ENCODE measurements around the gene OR2L8.

OR2L8 gene

GRCh38 chr1:247914941-247915662, 33.6 kb upstream of the OR2L8 start:
- no peak for DNase-seq (ENCODE audit: low spot score)

GRCh38 chr1:247919952-247920351, 28.7 kb upstream of the OR2L8 start, which contains the start of gene OR2T8:
TSS of gene OR2T8 (plus strand) at chr1:247920252. CDS start at chr1:247921018, 766 bp downstream.
- TF ChIP-seq CTCF (IDR thresholded peaks at IDR 0.05; ENCODE audit: extremely low read depth, missing control alignments), result no peak
- DNase-seq (ENCODE audit: low spot score), result no peak

More at GRCh38 chr1:247914941-247915662, 33.6 kb upstream of the OR2L8 start:
- TF ChIP-seq CTCF (IDR thresholded peaks at IDR 0.05; ENCODE audit: extremely low read depth, missing control alignments), result no peak

- no peak for TF ChIP-seq CTCF (IDR thresholded peaks at IDR 0.05; ENCODE audit: extremely low read depth, missing control alignments)
These were observed 24.7 kb upstream of the OR2L8 start for GRCh38 chr1:247923941-247924340.

GRCh38 chr1:247924868-247925267, 23.8 kb upstream of the OR2L8 start, which contains the start of gene OR2AJ1:
TSS of gene OR2AJ1 (plus strand) at chr1:247924889. CDS start at chr1:247933769, 8,880 bp downstream.
- no peak for TF ChIP-seq CTCF (IDR thresholded peaks at IDR 0.05; ENCODE audit: extremely low read depth, missing control alignments)
- DNase-seq (ENCODE audit: low spot score), result no peak

More at GRCh38 chr1:247923941-247924340, 24.7 kb upstream of the OR2L8 start:
- DNase-seq (ENCODE audit: low spot score), result no peak

GRCh38 chr1:247933989-247934388, 14.7 kb upstream of the OR2L8 start:
- no peak for DNase-seq (ENCODE audit: low spot score)
- TF ChIP-seq CTCF (IDR thresholded peaks at IDR 0.05; ENCODE audit: extremely low read depth, missing control alignments), result no peak

GRCh38 chr1:247935781-247936180, 12.9 kb upstream of the OR2L8 start:
- DNase-seq (ENCODE audit: low spot score), result no peak
- no peak for TF ChIP-seq CTCF (IDR thresholded peaks at IDR 0.05; ENCODE audit: extremely low read depth, missing control alignments)

- TF ChIP-seq CTCF (IDR thresholded peaks at IDR 0.05; ENCODE audit: extremely low read depth, missing control alignments), result no peak
- no peak for DNase-seq (ENCODE audit: low spot score)
These were observed 12.2 kb upstream of the OR2L8 start for GRCh38 chr1:247936415-247936814.

Data from GM20000 (cell line).